ENCODE measurements around the gene GSK3A.
A peak's percentile ranks its signal among the peaks of the same experiment; 100 is the strongest.

GSK3A gene

GRCh38 chr19:42254850-42255765 is 12.7 kb upstream of the GSK3A start, which contains the start of gene ERF:
TSS of gene ERF (minus strand) at chr19:42255128. CDS start at chr19:42254999, 129 bp downstream.
- Histone ChIP-seq H3K4me1 (ENCODE audit: control insufficient read depth, insufficient read depth, low read length) (peaks cover 34% of the 10 kb centered on the region), H3K36me3 (ENCODE audit: control insufficient read depth in 2 of 2, insufficient read depth in 1 of 2, low read length in 2 of 2) (peaks cover 3 to 6% of the 10 kb centered on the region in 2 experiments; a peak in 2 of 3 replicates), H3K9me3 (ENCODE audit: control insufficient read depth, insufficient read depth, low read depth, low read length) (no peaks in the 10 kb centered on the region), H3K4me3 (ENCODE audit: low read depth, low read length) (peak within 1 kb of the TSS; percentile 83), H3K27ac (ENCODE audit: extremely low read depth, low read depth, low read length) (peak within 1 kb of the TSS; percentile 99)
- POLR2A ChIA-PET = interaction anchor here (0.6 to 2.3 kb wide), 5 partner anchors 9 to 24 kb away, joined by 4 to 15 read pairs (median 10); partner anchors contain the start of gene GSK3A
- CTCF ChIA-PET = interaction anchor here (0.9 to 4.9 kb wide), 3 partner anchors 9 to 24 kb away, joined by 3 to 23 read pairs (median 14); no protein-coding TSS in a partner anchor
- TF ChIP-seq ZNF558 (tag by site-specific recombination; IDR thresholded peaks at IDR 0.05) (no peak), ZNF324 (tag by site-specific recombination; IDR thresholded peaks at IDR 0.05) (no peak), ZBTB21 (tag by site-specific recombination; IDR thresholded peaks at IDR 0.05) (no peak; the same call in 1 of the 2 replicates), ZNF112 (tag by site-specific recombination; IDR thresholded peaks at IDR 0.05) (no peak), ZNF777 (tag by site-specific recombination; IDR thresholded peaks at IDR 0.05; ENCODE audit: borderline replicate concordance) (no peak), SCRT2 (tag by site-specific recombination; IDR thresholded peaks at IDR 0.05) (no peak), KLF16 (tag by site-specific recombination; IDR thresholded peaks at IDR 0.05) (no peak), ZNF335 (tag by site-specific recombination; conservative IDR thresholded peaks at IDR 0.05) (no peak), ZNF341 (tag by site-specific recombination; IDR thresholded peaks at IDR 0.05; ENCODE audit: low read depth) (no peak), ZNF148 (tag by site-specific recombination; IDR thresholded peaks at IDR 0.05; ENCODE audit: borderline replicate concordance) (no peak), ZNF416 (tag by site-specific recombination; IDR thresholded peaks at IDR 0.05) (no peak), ZNF610 (tag by site-specific recombination; IDR thresholded peaks at IDR 0.05; ENCODE audit: borderline replicate concordance) (no peak), ZNF248 (tag by site-specific recombination; IDR thresholded peaks at IDR 0.05) (no peak), ZNF660 (tag by site-specific recombination; IDR thresholded peaks at IDR 0.05) (peak; percentile 74), ZNF24 (tag by site-specific recombination; IDR thresholded peaks at IDR 0.05) (no peak), ZNF138 (tag by site-specific recombination; IDR thresholded peaks at IDR 0.05; ENCODE audit: borderline replicate concordance) (no peak), ZNF157 (tag by site-specific recombination; IDR thresholded peaks at IDR 0.05) (no peak), ZBTB10 (tag by site-specific recombination; IDR thresholded peaks at IDR 0.05) (peak; percentile 56), YY2 (tag by site-specific recombination; IDR thresholded peaks at IDR 0.05) (0 out of 2 replicates have a peak, but pooled peaks have one; percentile 7), ZNF677 (tag by site-specific recombination; IDR thresholded peaks at IDR 0.05) (peak; percentile 35; the same call in 1 of the 2 replicates), KLF7 (tag by site-specific recombination; IDR thresholded peaks at IDR 0.05; ENCODE audit: borderline replicate concordance) (no peak), ZNF549 (tag by site-specific recombination; IDR thresholded peaks at IDR 0.05) (no peak), ZNF394 (tag by site-specific recombination; IDR thresholded peaks at IDR 0.05; ENCODE audit: borderline replicate concordance) (no peak), HOXA7 (CRISPR knock-in tag; IDR thresholded peaks at IDR 0.05; ENCODE audit: borderline replicate concordance) (no peak), SP3 (tag by site-specific recombination; IDR thresholded peaks at IDR 0.05) (peak; percentile 47; the same call in 1 of the 2 replicates), ZNF621 (tag by site-specific recombination; IDR thresholded peaks at IDR 0.05) (no peak), KLF17 (tag by site-specific recombination; IDR thresholded peaks at IDR 0.05) (no peak), ZEB2 (tag by site-specific recombination; IDR thresholded peaks at IDR 0.05) (no peak), ZFP37 (tag by site-specific recombination; IDR thresholded peaks at IDR 0.05) (peak; percentile 10; the same call in 1 of the 2 replicates), ZNF704 (tag by site-specific recombination; IDR thresholded peaks at IDR 0.05) (no peak), ZSCAN16 (tag by site-specific recombination; IDR thresholded peaks at IDR 0.05) (no peak), ZNF521 (tag by site-specific recombination; IDR thresholded peaks at IDR 0.05) (no peak)
